HuH-7.5 (cell line): ENCODE data around the gene BRAF.
"Not testable (repeated sequence)": the region's sequence is repeated elsewhere in the genome, so short reads cannot be mapped to it uniquely, and the experiment has no call there.

ENCODE experiments used
- DNase-seq: peaks from one replicate; pipeline ENCODE4 v3.0.0; 2011; ENCODE audit warnings: low spot score

Gene BRAF

GRCh38 chr7:140678816-140679130, 246.0 kb downstream of the BRAF start:
- DNase-seq, result no peak

GRCh38 chr7:140678081-140678815, 246.5 kb downstream of the BRAF start:
- DNase-seq, result no peak

GRCh38 chr7:140677496-140677895, 247.2 kb downstream of the BRAF start:
- no peak for DNase-seq

DNA sequence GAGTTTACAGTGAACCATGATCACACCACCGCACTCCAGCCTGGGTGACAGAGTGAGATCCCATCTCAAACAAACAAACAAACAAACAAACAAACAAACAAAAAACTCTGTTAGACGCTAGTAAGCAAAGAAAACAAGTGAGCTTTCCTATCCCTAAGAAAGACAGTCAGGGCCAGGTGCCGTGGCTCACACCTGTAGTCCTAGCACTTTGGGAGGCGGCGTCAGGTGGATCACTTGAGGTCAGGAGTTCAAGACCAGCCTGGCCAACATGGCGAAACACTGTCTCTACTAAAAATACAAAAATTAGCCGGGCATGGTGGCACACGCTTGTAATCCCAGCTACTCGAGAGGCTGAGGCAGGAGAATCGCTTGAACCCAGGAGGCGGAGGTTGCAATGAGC, 247.8 kb downstream of the BRAF start:
- not testable (repeated sequence) for DNase-seq

DNA sequence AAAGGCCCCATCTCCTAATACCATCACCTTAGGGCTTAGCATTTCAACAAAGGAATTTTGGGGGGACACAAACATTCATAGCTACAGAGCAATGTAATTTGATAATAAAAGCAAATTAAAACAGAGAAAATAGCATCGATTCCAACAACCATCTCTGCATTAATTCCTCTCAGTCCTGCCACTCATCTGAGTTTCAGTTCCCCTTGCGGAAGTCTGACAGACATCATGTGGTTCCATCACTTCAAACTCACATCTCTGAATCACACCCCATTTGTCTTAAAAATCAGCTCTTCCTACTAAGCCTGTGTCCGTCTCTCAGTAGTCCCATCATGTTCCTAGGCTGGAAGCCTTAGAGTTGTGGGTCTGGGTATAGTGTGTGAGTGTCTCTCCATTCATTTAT, 248.4 kb downstream of the BRAF start:
- DNase-seq, result no peak

DNA sequence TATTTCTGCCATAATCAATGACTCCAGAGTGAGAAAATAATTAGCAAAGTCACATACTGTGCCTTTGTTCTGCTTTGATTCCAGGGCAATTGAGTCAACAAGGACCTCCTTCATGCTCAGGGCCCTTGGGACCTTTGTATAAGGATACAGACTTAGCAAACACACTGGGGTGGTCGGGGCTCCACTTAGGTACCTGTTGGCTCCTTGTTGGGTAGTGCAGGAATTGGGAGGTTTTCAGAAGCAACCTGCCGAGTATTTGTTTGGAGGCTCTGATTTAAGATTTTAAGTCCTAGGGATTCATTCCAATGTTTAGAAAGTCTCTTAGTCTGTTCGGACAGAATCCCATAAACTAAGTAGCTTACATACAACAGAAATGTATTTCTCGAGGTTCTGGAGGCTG, 249.0 kb downstream of the BRAF start:
- no peak for DNase-seq

- DNase-seq, result peak; percentile 79
Observed at GRCh38 chr7:140674899-140675701, 249.6 kb downstream of the BRAF start.

DNA sequence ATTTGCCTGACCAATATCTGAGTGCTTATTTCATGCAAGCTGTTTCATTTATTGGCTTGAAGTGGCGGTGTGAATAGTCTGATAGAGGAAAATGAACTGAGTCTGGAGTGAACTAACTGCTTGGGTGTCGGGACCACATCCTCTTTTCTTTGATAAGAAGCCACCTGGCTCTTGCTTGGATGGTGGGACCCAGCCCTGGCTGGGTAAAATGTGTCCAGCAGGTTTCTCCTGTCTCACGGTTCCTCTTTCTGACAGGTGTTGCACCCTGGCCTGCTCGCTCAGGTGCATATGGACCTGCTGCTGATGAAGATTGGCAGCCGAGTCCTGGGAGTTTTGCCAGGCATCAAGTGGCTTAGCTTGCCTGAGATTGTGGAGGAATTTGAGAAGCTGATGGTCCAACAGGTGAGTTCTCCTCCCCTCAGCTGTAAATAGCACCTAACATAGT, 250.4 kb downstream of the BRAF start:
- DNase-seq, result no peak

GRCh38 chr7:140673774-140674155, 251.0 kb downstream of the BRAF start:
- no peak for DNase-seq

- DNase-seq, result peak; percentile 61
Observed at GRCh38 chr7:140673063-140673773, 251.5 kb downstream of the BRAF start.

- DNase-seq, result peak; percentile 90
Observed at GRCh38 chr7:140672382-140673062, 252.2 kb downstream of the BRAF start, which contains the start of gene ADCK2. TSS of gene ADCK2 (plus strand) at chr7:140672945. CDS start at chr7:140673331, 386 bp downstream.

GRCh38 chr7:140671966-140672365, 252.8 kb downstream of the BRAF start:
- DNase-seq, result no peak

GRCh38 chr7:140670343-140670935, 254.3 kb downstream of the BRAF start:
- no peak for DNase-seq

- not testable (repeated sequence) for DNase-seq
Observed at GRCh38 chr7:140669862-140670261, 254.9 kb downstream of the BRAF start.

DNA sequence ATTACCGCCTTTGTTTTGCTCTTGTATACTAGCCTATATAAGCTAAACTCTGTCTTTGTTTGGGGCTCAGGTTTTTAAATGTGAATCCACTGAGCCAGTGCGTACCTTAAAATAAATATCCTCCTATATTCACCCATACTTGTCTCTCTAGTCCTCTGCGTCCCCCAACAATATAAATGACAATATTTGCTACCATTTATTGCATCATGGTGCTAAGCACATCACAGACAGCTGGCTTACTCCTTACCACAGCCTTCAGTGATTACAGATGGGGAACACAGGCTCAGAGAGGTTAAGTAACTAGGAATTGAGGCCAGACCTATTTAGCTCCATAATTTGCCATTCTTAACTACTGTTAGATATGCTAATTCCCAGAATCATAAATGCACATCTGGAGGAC, 255.4 kb downstream of the BRAF start:
- no peak for DNase-seq
